ENCODE measurements around the gene C14orf132.
"Not testable (repeated sequence)": the region's sequence is repeated elsewhere in the genome, so short reads cannot be mapped to it uniquely, and the experiment has no call there.

C14orf132 gene

GRCh38 chr14:96002498-96002884, 36.7 kb upstream of the C14orf132 start:
- no peak for TF ChIP-seq CTCF (IDR thresholded peaks at IDR 0.05; ENCODE audit: low read depth, low read length, missing control alignments)
- no peak overlapping the region for H3K4me3 ChIP-seq (ENCODE audit: low read depth, low read length)
- no peak for DNase-seq
- no peaks in the 10 kb centered on the region for H3K36me3 ChIP-seq (replicated peaks)
- H3K27ac ChIP-seq = no peak overlapping the region
- in situ Hi-C loops (cut with HindIII; ENCODE audit: low pct_ligation_motif_present, low sequenced_read_pairs) = no loop called here
- H3K27me3 ChIP-seq (replicated peaks) = peaks cover 5% of the 10 kb centered on the region

- no peak for TF ChIP-seq CTCF (IDR thresholded peaks at IDR 0.05; ENCODE audit: low read depth, low read length, missing control alignments)
- Histone ChIP-seq H3K4me3 (ENCODE audit: low read depth, low read length) (no peak overlapping the region), H3K36me3 (replicated peaks) (no peaks in the 10 kb centered on the region), H3K27ac (no peak overlapping the region), H3K27me3 (replicated peaks) (no peaks in the 10 kb centered on the region)
- in situ Hi-C loops (cut with HindIII; ENCODE audit: low pct_ligation_motif_present, low sequenced_read_pairs) = no loop called here
- DNase-seq = no peak
These were observed 28.0 kb upstream of the C14orf132 start for GRCh38 chr14:96011131-96011530.

- no peak for TF ChIP-seq CTCF (IDR thresholded peaks at IDR 0.05; ENCODE audit: low read depth, low read length, missing control alignments)
- Histone ChIP-seq H3K36me3 (replicated peaks) (no peaks in the 10 kb centered on the region), H3K27me3 (replicated peaks) (no peaks in the 10 kb centered on the region), H3K27ac (no peak overlapping the region), H3K4me3 (ENCODE audit: low read depth, low read length) (no peak overlapping the region)
- in situ Hi-C loops (cut with HindIII; ENCODE audit: low pct_ligation_motif_present, low sequenced_read_pairs) = no loop called here
- no peak for DNase-seq
These were observed 27.6 kb upstream of the C14orf132 start for GRCh38 chr14:96011607-96012006.

GRCh38 chr14:96012757-96013156, 26.4 kb upstream of the C14orf132 start:
- in situ Hi-C loops (cut with HindIII; ENCODE audit: low pct_ligation_motif_present, low sequenced_read_pairs); H3K4me3 ChIP-seq (ENCODE audit: low read depth, low read length); DNase-seq; H3K27me3 ChIP-seq (replicated peaks); H3K36me3 ChIP-seq (replicated peaks); H3K27ac ChIP-seq: not testable (repeated sequence)

- Histone ChIP-seq H3K27me3 (replicated peaks) (no peaks in the 10 kb centered on the region), H3K4me3 (ENCODE audit: low read depth, low read length) (no peak overlapping the region), H3K27ac (no peak overlapping the region), H3K36me3 (replicated peaks) (no peaks in the 10 kb centered on the region)
- TF ChIP-seq CTCF (IDR thresholded peaks at IDR 0.05; ENCODE audit: low read depth, low read length, missing control alignments) = no peak
- DNase-seq = no peak
- in situ Hi-C loops (cut with HindIII; ENCODE audit: low pct_ligation_motif_present, low sequenced_read_pairs) = no loop called here
These were observed 25.0 kb upstream of the C14orf132 start for GRCh38 chr14:96014176-96014575.

GRCh38 chr14:96016501-96017160, 22.5 kb upstream of the C14orf132 start:
- in situ Hi-C loops (cut with HindIII; ENCODE audit: low pct_ligation_motif_present, low sequenced_read_pairs) = no loop called here
- Histone ChIP-seq H3K27me3 (replicated peaks) (no peaks in the 10 kb centered on the region), H3K36me3 (replicated peaks) (no peaks in the 10 kb centered on the region), H3K27ac (no peak overlapping the region), H3K4me3 (ENCODE audit: low read depth, low read length) (no peak overlapping the region)
- TF ChIP-seq CTCF (IDR thresholded peaks at IDR 0.05; ENCODE audit: low read depth, low read length, missing control alignments) = no peak
- no peak for DNase-seq
